ENCODE results near the gene JAZF1.
A peak's percentile ranks its signal among the peaks of the same experiment; 100 is the strongest.

The JAZF1 gene

GRCh38 chr7:28180364-28181147, at the start of gene JAZF1:
Gene JAZF1 (minus strand): TSS chr7:28180795.
- peak within 1 kb of the TSS; percentile 75 for H3K4me3 ChIP-seq (replicated peaks; ENCODE audit: low read depth, low read length)
- TF ChIP-seq CTCF (IDR thresholded peaks at IDR 0.05; ENCODE audit: low read length, missing control alignments), result no peak
- peak; percentile 49 for DNase-seq (ENCODE audit: low read depth)

GRCh38 chr7:28230261-28230660, 49.7 kb upstream of the JAZF1 start:
- no peak for TF ChIP-seq CTCF (IDR thresholded peaks at IDR 0.05; ENCODE audit: low read length, missing control alignments)
- H3K4me3 ChIP-seq (replicated peaks; ENCODE audit: low read depth, low read length), result no peak overlapping the region
- DNase-seq (ENCODE audit: low read depth), result no peak

- DNase-seq (ENCODE audit: low read depth), result peak; percentile 8
- no peak for TF ChIP-seq CTCF (IDR thresholded peaks at IDR 0.05; ENCODE audit: low read length, missing control alignments)
- H3K4me3 ChIP-seq (replicated peaks; ENCODE audit: low read depth, low read length), result no peak overlapping the region
These were observed 47.8 kb upstream of the JAZF1 start for GRCh38 chr7:28228396-28228795.

GRCh38 chr7:28226003-28226402, 45.4 kb upstream of the JAZF1 start:
- TF ChIP-seq CTCF (IDR thresholded peaks at IDR 0.05; ENCODE audit: low read length, missing control alignments), result no peak
- H3K4me3 ChIP-seq (replicated peaks; ENCODE audit: low read depth, low read length), result no peak overlapping the region
- DNase-seq (ENCODE audit: low read depth), result no peak

- TF ChIP-seq CTCF (IDR thresholded peaks at IDR 0.05; ENCODE audit: low read length, missing control alignments), result no peak
- DNase-seq (ENCODE audit: low read depth), result no peak
- H3K4me3 ChIP-seq (replicated peaks; ENCODE audit: low read depth, low read length), result no peak overlapping the region
These were observed 45.0 kb upstream of the JAZF1 start for GRCh38 chr7:28225576-28225975.

- DNase-seq (ENCODE audit: low read depth), result no peak
- TF ChIP-seq CTCF (IDR thresholded peaks at IDR 0.05; ENCODE audit: low read length, missing control alignments), result no peak
- H3K4me3 ChIP-seq (replicated peaks; ENCODE audit: low read depth, low read length), result no peak overlapping the region
These were observed 44.1 kb upstream of the JAZF1 start for GRCh38 chr7:28224675-28225074.

- DNase-seq (ENCODE audit: low read depth), result no peak
- no peak overlapping the region for H3K4me3 ChIP-seq (replicated peaks; ENCODE audit: low read depth, low read length)
- TF ChIP-seq CTCF (IDR thresholded peaks at IDR 0.05; ENCODE audit: low read length, missing control alignments), result no peak
These were observed 43.6 kb upstream of the JAZF1 start for GRCh38 chr7:28224172-28224571.
